ENCODE measurements around the gene GRPR.

Gene GRPR

GRCh38 chrX:16123222-16123786 lies at the start of gene GRPR:
Gene GRPR (plus strand): TSS chrX:16123565. CDS start chrX:16123954, 389 bp downstream.
- no peak for DNase-seq (ENCODE audit: low spot score)
- no peak within 1 kb of the TSS for H3K4me3 ChIP-seq
- TF ChIP-seq CTCF (IDR thresholded peaks at IDR 0.05) = peak; percentile 24

GRCh38 chrX:16075087-16075486 lies 48.3 kb upstream of the GRPR start:
- no peak for TF ChIP-seq CTCF (IDR thresholded peaks at IDR 0.05)
- Histone ChIP-seq H3K27ac (no peak overlapping the region), H3K4me3 (no peak overlapping the region)
- DNase-seq (ENCODE audit: low spot score) = no peak

More at GRCh38 chrX:16123222-16123786, at the start of gene GRPR:
- H3K27ac ChIP-seq = no peak within 1 kb of the TSS

GRCh38 chrX:16076834-16077233 lies 46.5 kb upstream of the GRPR start:
- H3K27ac ChIP-seq = no peak overlapping the region
- DNase-seq (ENCODE audit: low spot score) = no peak
- TF ChIP-seq CTCF (IDR thresholded peaks at IDR 0.05) = no peak

DNA sequence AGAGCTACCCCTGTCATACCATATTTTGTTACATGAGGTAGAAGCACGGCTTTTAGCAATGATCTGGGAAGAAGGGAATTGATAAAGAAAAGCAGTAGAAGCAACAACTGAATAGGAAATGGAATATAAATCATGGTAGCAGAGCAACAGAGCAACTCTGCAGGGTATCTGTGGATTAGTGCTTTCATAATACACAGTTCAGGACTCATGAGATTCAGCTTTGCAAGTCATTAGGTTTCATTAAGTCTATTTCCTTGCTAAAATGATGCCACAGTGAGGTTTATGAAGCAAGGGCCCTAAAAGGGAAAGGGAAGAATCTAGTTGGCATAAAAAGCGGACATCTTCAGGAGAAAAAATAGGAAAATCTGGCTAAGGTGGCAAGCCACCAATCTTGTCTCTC lies 45.6 kb upstream of the GRPR start:
- TF ChIP-seq CTCF (IDR thresholded peaks at IDR 0.05) = no peak
- no peak for DNase-seq (ENCODE audit: low spot score)

More at GRCh38 chrX:16076834-16077233, 46.5 kb upstream of the GRPR start:
- no peak overlapping the region for H3K4me3 ChIP-seq

DNA sequence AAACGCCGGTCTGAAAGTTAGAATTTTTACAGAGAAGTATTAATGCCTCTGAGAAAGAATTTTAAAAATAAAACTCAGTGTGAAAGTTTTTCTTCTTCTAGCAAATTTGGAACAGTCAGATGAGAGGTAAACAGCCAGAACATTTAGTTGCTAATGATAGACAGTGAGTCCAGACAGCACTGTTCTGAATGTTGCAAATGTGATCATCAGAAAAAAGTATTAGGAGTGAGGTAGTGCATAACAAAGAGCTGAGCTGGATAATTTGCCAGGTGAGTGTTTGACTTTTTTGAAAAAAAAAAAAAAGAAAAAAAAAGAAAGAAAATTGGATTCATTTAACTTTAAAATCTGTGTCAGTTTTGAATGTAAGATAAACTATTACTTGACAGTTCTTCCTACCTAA lies 42.0 kb upstream of the GRPR start:
- Histone ChIP-seq H3K4me3 (no peak overlapping the region), H3K27ac (no peak overlapping the region)
- DNase-seq (ENCODE audit: low spot score) = no peak
- TF ChIP-seq CTCF (IDR thresholded peaks at IDR 0.05) = no peak

More for the DNA sequence above, 45.6 kb upstream of the GRPR start:
- H3K27ac ChIP-seq = no peak overlapping the region
- H3K4me3 ChIP-seq = no peak overlapping the region

DNA sequence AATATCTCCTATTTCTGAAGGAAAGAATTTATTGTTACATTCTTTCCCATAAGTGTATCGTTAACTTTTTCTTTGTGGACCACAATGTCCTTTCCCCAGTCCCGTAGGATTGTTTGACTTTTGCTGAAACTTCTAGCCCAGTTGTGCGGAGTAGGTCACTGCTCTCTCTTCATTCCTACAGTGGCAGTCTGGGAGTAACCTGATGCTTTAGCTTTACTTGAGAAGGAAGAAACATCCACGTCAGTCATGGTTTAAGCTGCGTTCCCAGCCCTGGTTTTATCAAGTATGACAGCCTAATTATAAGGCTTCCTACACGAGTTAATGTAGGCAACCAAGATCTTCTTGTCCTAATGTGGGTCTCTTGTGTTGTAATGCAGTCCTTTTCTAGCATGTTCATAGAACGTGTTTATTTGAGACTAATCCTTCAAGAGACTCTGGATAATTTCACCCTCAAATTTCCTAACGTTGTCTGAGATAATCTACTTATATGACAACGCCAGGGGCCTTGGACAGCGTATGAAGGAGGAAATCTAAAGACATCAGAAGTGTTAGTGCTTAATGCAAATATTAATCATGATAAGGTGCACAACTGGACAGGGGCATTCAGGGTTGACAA lies 40.8 kb upstream of the GRPR start:
- no peak for TF ChIP-seq CTCF (IDR thresholded peaks at IDR 0.05)
- no peak for DNase-seq (ENCODE audit: low spot score)
- Histone ChIP-seq H3K4me3 (no peak overlapping the region), H3K27ac (no peak overlapping the region)

DNA sequence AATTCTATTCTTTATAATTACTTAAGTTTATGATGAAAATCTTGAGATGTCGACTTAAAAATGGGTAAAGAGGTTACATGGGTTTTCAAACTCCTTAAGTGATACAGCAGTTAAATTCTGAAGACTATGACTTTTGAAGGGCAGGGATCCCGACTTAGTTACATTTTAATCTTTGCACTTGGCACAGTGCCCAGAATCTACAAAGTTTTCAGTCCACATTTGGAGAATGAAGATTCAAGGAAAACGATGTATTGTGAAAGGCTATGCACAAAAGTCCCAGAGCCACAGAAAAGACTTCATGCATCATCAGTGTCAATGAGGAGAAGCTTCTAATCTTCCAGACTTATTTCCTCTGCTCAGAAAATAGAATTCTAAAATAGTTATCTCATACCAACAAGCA lies 36.3 kb upstream of the GRPR start:
- no peak for TF ChIP-seq CTCF (IDR thresholded peaks at IDR 0.05)
- no peak overlapping the region for H3K4me3 ChIP-seq
- no peak overlapping the region for H3K27ac ChIP-seq
- DNase-seq (ENCODE audit: low spot score) = no peak

All from coronary artery (tissue), 2 donors.